HG03575 (cell line): ENCODE measurements around the gene OR6C65.
"Not testable (repeated sequence)": the region's sequence is repeated elsewhere in the genome, so short reads cannot be mapped to it uniquely, and the experiment has no call there.

Experiments
- ATAC-seq: cut with Tn5 transposase; IDR thresholded peaks from one replicate; pipeline ENCODE4 v1.9.1; 2021; ENCODE audit not compliant: unreplicated experiment, insufficient number of reproducible peaks, low FRiP score; ENCODE audit errors: extremely low read depth

OR6C65 gene

DNA sequence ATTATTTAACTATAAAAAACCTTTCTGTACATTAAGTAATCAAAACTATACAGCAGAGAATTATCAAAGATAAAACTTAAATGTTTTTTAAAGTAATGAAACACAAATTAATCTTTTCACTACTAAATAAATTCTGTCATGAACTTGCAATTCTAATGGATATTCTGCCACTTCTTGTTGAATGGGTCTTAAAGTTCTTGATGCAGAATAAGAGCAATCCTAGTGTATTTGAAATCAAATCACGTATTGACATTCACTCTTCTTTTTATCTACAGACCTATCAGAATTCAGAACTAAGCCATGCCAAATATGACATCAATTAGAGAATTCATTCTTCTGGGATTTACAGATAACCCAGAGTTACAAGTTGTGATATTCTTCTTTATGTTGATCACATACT lies at the start of gene OR6C65:
OR6C65 (plus strand) TSS at position 301 of the 400 bp plus-strand sequence; CDS start at position 301, 0 bp downstream.
- ATAC-seq, result no peak

DNA sequence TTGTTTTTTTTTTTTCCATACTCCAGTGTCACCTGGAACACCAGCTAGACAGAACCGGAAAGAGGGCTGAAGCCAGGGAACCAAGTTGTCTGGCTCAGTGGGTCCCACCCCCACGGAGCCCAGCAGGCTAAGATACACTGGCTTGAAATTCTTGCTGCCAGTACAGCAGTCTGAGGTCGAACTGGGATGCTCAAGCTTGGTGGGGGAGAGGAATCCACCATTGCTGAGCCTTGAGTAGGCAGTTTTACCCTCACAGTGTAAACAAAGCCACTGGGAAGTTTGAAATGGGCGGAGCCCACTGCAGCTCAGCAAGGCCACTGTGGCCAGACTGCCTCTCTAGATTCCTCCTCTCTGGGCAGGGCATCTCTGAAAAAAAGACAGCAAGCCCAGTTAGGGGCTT lies 45.0 kb upstream of the OR6C65 start:
- ATAC-seq, result not testable (repeated sequence)

DNA sequence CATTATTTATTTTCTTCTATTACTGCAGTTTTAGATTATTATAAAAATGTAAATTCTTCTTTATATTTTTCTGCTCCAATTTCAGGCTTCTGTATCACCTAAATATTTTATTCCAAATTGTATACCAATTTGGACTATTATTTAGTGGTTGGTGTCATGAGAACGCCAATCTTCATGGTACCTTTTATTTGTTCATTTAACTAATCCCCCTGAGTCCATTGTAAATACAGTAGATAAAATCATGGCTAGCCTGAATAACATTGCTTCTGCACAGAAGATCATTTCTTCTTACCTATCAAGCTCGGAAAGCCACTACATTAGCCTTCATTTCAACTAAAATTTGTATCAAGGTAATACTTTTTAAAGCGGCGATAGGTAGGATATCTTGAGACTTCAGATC lies 37.7 kb upstream of the OR6C65 start, which contains the start of gene OR6C75:
OR6C75 (plus strand) TSS at position 301 of the 400 bp plus-strand sequence. CDS start 2,136 bp downstream, outside the sequence.
- ATAC-seq, result no peak

DNA sequence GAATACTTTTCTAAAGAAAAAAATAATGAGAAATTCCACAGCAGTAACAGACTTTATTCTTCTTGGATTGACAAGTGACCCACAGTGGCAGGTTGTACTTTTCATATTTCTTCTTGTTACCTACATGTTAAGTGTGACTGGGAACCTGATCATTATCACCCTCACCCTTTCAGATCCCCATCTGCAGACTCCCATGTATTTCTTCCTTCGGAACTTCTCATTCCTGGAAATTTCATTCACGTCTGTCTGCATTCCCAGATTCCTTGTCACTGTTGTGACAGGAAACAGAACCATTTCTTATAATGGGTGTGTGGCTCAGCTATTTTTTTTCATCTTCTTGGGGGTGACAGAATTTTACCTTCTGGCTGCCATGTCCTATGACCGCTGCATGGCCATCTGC lies 35.2 kb upstream of the OR6C65 start:
- ATAC-seq, result no peak

DNA sequence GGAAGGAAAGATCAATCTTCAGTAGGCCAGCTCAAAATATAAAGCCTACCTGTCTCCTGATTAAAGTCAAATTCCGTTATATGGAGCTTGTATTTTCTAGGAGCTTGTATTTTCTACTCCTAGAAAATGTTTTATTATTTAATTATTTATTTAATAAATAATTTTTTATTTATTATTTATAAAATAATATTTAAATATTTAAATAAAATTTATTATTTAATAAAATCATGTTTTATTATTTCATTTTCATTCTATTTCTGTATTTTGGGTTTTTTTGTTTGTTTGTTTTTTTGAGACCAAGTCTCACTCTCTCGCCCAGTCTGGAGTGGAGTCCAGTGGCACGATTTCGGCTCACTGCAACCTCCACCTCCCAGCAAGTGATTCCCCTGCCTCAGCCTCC lies 27.8 kb upstream of the OR6C65 start:
- ATAC-seq, result no peak

DNA sequence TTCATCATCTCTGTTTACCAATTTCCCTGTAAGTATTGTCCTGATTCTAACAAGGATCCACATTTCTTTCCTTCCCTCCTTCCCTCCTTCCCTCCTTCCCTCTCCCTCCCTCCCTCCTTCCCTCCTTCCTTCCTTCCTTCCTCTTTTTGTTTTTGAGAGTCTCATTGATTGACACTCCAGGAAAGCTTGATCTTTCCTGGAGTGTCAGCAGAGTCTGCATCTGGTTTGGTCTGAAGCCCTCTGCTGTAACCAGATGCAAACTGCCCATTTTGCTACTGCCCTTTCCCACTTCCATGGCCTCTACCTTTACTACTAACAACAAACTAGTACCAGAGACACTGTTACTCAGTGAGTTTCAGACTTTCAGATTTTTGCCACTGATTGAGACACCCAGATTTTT lies 14.4 kb upstream of the OR6C65 start:
- ATAC-seq, result no peak

DNA sequence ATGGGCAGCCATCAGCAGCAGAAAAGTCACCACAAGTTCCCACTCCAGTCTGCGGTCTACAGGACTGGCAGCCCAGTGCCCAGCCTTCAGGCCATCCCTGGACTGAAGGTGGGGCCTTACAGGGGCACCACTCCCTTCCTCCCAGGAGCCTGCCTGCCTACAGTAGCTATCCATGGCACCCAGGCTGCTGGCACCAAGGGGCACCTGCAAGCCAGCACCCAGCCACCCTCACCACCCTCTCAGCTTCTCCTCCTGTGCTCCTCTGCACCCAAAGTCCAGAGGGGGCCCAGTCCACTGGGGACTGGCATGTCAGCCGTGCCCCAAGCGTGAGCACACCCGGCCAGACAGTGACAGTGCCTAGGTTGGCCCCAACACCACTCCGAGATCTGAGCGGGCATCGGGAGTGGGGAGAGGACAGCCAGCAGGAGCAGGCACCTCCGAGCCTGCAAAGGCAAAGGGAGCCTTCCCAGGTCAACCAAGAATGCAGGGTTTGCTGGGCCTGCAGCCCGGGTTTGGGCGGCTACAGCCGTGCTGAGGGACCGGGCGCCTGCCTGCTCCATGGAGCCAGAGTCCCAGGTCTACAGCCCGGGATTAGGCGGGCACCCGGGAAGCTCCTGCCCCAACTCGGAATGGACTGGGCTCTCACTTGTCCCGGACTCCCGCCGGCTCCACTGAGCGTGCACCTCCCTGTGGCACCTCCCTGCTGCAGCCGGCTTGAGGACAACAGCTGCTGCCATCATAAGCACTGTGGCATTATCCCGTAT lies 8.1 kb upstream of the OR6C65 start:
- ATAC-seq, result no peak

DNA sequence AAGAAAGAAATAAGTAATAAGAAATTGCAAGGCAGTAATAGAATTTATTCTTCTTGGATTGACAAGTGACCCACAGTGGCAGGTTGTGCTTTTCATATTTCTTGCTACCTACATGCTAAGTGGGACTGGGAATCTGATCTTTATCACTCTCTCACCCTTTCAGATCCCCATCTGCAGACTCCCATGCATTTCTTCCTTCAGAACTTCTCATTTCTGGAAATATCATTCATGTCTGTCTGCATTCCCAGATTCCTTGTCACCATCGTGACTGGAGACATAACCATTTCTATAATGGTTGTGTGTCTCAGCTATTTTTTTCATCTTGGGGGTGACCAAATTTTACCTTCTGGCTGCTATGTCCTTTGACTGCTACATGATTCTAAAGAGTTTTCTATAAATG lies 4.0 kb upstream of the OR6C65 start:
- no peak for ATAC-seq

DNA sequence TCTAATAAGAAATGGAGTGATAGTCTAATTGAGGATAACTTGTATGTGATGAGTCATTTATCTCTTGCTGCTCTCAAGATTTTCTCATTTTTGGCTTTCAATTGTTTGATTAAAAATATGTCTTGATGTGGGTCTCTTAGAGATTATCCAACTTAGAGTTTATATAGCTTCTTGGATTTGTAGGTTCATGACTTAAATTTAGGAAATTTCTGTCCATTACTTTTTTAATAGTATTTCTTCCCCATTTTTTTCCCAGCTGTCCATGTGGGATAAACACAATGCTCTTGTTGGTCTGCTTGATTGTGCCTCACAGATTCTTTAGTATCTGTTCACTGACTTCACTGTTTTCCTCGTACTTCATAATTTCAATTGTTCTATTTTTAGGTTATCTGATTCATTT lies 7.5 kb downstream of the OR6C65 start:
- ATAC-seq, result no peak

DNA sequence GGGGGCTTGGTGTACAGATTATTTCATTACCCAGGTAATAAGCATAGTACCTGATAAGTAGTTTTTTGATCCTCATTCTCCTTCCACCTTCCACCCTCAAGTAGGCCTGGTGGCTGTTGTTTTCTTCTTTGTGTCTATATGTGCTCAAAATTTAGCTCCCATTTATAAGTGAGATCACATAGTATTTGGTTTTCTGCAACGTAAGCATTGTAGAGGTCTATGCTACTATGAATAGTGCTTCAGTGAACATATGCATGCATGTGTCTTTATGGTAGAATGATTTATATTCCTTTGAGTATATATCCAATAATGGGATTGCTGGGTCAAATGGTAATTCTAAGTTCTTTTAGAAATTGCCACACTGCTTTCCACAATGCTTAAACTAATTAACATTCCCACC lies 8.8 kb downstream of the OR6C65 start:
- ATAC-seq, result not testable (repeated sequence)

DNA sequence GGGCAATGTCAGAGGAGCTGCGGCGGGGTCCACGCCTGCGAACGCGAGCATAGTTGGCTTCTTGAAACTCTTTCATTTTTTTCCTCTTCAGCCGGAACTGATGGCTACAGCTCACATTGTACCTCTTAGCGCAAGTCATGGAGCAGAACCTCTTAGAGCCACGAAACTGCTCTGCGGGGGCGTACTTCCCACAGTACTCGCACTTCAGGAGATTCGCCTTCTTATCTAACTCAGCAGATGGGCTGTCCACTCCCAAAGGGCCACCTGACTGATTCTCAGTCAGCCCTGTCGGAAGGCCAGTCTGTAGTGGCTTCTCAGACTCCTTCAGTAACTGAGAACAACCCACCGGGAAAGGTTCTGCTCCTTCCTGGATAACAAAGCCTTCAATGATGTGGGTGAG lies 11.8 kb downstream of the OR6C65 start:
- ATAC-seq, result not testable (repeated sequence)

DNA sequence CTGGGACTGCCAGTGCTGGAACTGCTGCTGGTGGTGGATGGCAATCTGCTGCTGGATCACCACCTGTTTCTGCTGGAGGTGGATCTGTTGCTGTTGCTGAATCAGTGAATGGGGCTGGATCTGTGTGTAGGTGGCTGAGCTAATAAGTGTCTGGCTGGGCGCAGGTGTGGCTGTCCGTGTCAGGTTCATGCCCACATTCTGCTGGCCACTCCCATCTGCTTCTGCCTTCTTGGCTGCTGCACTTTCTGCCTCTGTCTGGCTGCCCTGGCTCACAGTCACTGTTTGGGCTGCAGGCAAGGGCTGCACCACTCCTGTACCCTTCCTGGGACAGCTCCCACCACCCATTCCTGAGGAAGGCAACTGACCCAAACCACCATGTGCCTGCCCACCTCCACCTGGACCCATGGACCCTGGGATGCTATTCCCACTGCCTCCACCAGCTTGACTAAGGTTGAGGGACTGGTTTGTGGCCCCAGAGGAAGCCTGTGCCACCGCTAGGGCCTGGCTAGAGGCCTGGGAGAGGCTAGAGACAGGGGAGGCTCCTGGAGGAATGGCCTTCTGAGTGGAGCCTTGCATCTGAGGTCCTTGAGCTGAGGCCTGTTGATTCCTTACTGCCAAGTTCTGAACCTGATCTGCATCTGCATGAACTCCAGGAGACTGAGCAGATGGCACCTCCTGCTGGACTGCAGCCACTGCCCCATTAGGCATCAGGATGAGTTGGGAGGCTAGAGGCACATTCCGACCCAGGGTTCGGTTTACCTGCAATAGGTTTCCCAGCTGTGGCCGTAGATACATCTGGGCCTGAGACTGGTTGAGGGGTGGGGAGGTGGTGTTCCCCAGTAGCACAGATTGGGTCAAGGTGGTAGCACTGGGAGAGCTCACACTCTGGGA lies 13.4 kb downstream of the OR6C65 start:
- ATAC-seq, result not testable (repeated sequence)

DNA sequence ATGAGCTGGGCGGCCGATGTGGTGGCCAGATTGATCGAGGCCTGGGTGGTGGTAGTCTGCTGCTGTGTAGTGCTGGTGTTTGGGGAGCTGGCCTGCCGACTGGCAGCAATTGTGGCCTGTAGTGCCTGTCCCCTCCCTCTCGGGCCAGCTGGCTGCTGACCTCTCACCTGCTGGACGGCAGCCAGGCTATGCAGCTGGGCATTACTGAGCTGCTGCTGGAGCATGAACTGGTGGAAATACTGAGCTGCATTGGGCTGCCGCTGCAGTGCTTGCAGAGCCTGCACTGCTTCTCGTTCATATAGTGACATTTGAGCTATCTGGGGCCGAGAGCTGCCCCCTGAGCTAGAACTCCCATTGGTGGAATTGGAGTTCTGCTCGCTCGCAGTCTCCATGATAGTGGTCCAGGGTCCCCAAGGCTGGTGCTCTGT lies 14.1 kb downstream of the OR6C65 start:
- not testable (repeated sequence) for ATAC-seq

DNA sequence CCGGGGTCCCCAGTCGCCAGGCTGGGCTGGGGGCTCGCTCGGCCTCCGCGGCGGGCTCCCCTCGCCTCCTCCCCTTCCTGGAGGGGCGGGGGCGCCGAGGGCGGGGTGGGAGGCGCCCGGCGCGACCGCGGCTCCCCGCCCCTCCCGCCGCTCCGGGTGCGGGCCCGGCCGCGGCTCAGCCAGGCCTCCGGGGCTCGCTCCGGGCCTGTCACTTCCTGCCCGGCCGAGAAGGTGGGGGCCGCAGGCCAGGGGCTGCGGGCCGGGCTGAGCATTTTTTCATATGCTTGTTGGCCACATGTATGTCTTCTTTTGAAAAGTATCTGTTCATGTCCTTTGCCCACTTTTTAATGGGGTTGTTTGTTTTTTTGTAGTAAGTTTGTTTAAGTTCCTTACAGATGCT lies 14.6 kb downstream of the OR6C65 start:
- not testable (repeated sequence) for ATAC-seq

DNA sequence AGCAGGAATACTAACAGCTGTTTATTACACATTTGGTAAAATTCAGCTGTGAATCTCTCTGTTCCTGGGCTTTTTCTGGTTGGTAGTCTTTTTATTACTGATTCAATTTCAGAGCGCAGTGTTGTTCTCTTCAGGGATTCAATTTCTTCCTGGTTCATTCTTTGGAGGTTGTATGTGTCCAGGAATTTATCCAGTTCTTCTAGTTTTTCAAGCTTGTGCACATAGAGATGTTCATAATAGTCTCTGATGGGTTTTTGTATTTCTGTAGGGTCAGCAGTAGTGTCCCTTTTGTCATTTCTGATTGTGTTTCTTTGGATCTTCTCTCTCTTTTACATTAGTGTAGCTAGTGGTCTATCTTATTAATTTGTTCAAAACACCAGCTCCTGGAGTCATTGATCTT lies 16.6 kb downstream of the OR6C65 start:
- ATAC-seq, result no peak

DNA sequence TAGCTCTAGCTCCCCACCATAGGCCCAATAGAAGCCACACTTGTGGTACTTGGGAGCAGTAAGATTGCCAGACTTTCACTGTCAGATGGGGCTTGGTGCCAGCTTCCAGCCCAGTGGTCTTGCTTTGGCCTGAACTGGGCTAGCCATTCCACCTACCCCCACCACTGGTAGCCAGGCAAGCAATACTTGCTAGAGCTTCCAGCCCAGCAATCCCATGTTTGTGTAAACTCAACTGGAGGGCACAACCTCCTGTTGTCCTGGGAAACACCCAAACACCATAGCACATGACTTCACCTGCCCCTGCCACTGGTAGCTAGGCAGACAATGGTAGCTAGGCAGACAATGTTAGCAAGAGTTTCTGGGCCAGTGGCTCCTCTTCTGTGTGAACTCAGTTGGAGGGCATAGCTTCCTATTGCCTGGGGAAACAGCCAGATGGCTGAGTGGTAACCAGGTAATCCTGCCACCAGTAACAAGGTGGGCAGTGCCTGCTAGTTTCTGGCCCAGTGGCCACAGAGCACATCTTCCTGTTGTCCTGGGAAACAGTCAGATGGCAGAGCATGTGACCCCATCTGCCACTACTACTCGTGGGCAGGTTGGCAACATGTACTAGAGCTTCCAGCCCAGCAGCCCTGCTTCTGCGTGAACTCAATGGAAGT lies 20.1 kb downstream of the OR6C65 start:
- ATAC-seq, result no peak

DNA sequence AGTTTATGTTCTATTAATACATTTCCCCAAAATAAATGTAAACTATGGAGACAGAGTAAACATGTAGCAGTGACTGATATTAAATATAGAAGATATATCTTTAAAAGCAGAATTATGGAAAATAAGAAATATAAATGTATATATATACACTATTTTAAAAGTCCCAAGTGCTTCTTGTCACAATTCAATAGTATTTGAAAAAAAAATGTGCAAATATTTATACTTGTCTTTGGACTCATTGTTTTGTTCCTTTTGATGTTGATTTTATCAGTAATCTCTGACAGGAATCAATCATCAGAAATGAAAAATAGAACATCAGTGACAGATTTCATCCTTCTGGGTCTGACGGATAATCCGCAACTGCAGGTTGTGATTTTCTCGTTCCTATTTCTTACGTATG lies 25.6 kb downstream of the OR6C65 start, which contains the start of gene OR6C76:
OR6C76 (plus strand) TSS at position 301 of the 400 bp plus-strand sequence; CDS start at position 301, 0 bp downstream.
- no peak for ATAC-seq

DNA sequence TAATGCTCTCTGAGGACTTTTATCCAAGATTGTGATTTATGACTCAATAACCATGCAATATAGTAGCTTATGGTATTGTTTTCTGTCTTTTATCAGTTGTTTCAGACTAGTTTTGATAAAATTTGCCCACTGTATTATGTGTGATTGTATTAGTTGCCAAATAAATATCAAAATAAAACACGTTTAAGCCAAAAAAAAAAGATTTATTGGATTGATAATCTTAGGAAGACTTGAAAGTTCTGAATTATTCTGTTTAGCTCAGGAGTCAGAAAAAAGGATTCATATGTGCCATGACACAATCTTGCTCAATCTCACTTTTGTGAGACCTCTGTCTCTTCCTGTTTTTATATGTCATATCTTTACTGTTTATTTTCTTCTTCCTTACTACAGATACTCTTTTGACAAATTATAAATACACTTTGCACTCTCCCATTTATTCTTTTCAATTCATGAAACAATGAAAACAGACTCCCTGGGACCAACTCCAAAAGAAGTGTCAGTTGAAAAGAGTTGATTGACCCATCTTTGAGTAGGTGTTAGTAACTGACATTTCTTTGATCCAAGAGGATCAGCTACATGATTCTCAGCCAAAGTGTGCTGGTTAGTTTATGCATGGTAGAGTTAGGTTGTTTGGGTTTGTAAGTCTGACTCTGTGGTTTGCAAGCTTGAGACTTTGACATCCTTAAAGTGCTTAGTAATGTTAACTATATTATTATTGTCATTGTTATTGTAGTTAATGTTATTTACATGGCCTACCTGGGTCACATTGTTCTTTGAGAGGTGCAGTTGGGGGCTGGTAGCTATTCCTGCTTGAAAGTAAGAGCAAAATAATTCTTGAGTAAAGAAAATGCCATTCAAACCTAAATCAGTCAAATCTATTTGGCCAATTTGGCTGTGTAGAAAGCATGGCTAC lies 28.3 kb downstream of the OR6C65 start:
- no peak for ATAC-seq
